Choroid plexus epithelial cell (primary cell): ENCODE data around the gene ERG.

Experiments
- DNase-seq: peaks from one replicate; pipeline ENCODE4 v3.0.0-alpha.2; 2010; ENCODE audit warnings: low read depth
- H3K4me3 ChIP-seq: 2 replicates; pipeline ENCODE4 v1.5.1; 2011; ENCODE audit warnings: low read depth, mild to moderate bottlenecking, control low read depth, low read length, moderate library complexity
- CTCF ChIP-seq: conservative IDR thresholded peaks from 2 replicates; pipeline ENCODE4 v1.5.1; 2011; ENCODE audit warnings: low read depth, mild to moderate bottlenecking, control low read depth, inconsistent platforms, low read length, moderate library complexity

ERG gene

GRCh38 chr21:38498057-38498833 lies at the start of gene ERG:
ERG (minus strand) TSS chr21:38498477; CDS start chr21:38498380, 97 bp downstream.
- no peak within 1 kb of the TSS for H3K4me3 ChIP-seq
- TF ChIP-seq CTCF = no peak
- DNase-seq = no peak

- H3K4me3 ChIP-seq = no peak overlapping the region
- TF ChIP-seq CTCF = no peak
- peak; percentile 1 for DNase-seq
Observed at GRCh38 chr21:38544661-38545060, 46.4 kb upstream of the ERG start.

- TF ChIP-seq CTCF = no peak
Observed at GRCh38 chr21:38542263-38542662, 44.0 kb upstream of the ERG start.

GRCh38 chr21:38538353-38538752 lies 40.1 kb upstream of the ERG start:
- no peak for DNase-seq
- TF ChIP-seq CTCF = no peak
- H3K4me3 ChIP-seq = no peak overlapping the region

More at GRCh38 chr21:38542263-38542662, 44.0 kb upstream of the ERG start:
- no peak for DNase-seq
- H3K4me3 ChIP-seq = no peak overlapping the region

- TF ChIP-seq CTCF = no peak
Observed at GRCh38 chr21:38534591-38534990, 36.3 kb upstream of the ERG start.

GRCh38 chr21:38533887-38534286 lies 35.6 kb upstream of the ERG start:
- no peak for TF ChIP-seq CTCF
- H3K4me3 ChIP-seq = no peak overlapping the region
- peak; percentile 17 for DNase-seq

More at GRCh38 chr21:38534591-38534990, 36.3 kb upstream of the ERG start:
- H3K4me3 ChIP-seq = no peak overlapping the region
- no peak for DNase-seq

GRCh38 chr21:38531591-38531990 lies 33.3 kb upstream of the ERG start:
- TF ChIP-seq CTCF = no peak
- peak; percentile 26 for DNase-seq
- H3K4me3 ChIP-seq = no peak overlapping the region
